IPS DF 4.7 (cell line): Measurements from ENCODE around the gene ZBTB8OS.
"Not testable (repeated sequence)": the region's sequence is repeated elsewhere in the genome, so short reads cannot be mapped to it uniquely, and the experiment has no call there.

Source experiments
- DNase-seq: peaks from one replicate; pipeline ENCODE4 v3.0.0-alpha.2; 2013; ENCODE audit warnings: low spot score; ENCODE audit errors: extremely low read depth

The ZBTB8OS gene

GRCh38 chr1:32650248-32650751 lies at the start of gene ZBTB8OS:
ZBTB8OS (minus strand) TSS chr1:32650550; CDS start chr1:32650529, 21 bp downstream.
- DNase-seq = peak; percentile 83

GRCh38 chr1:32696996-32697395 lies 46.6 kb upstream of the ZBTB8OS start:
- DNase-seq = not testable (repeated sequence)

- DNase-seq = no peak
Observed at GRCh38 chr1:32696041-32696440, 45.7 kb upstream of the ZBTB8OS start.

- no peak for DNase-seq
Observed at GRCh38 chr1:32695098-32695904, 45.0 kb upstream of the ZBTB8OS start.

GRCh38 chr1:32693455-32694174 lies 43.3 kb upstream of the ZBTB8OS start:
- DNase-seq = no peak

GRCh38 chr1:32686387-32686786 lies 36.0 kb upstream of the ZBTB8OS start:
- DNase-seq = no peak

- DNase-seq = no peak
Observed at GRCh38 chr1:32685498-32685897, 35.1 kb upstream of the ZBTB8OS start.

GRCh38 chr1:32684167-32684811 lies 33.9 kb upstream of the ZBTB8OS start:
- no peak for DNase-seq

- DNase-seq = no peak
Observed at GRCh38 chr1:32683397-32683796, 33.0 kb upstream of the ZBTB8OS start.

- DNase-seq = no peak
Observed at GRCh38 chr1:32681999-32682398, 31.6 kb upstream of the ZBTB8OS start.

- no peak for DNase-seq
Observed at GRCh38 chr1:32681509-32681908, 31.2 kb upstream of the ZBTB8OS start.

GRCh38 chr1:32680642-32681041 lies 30.3 kb upstream of the ZBTB8OS start:
- DNase-seq = no peak

GRCh38 chr1:32679993-32680392 lies 29.6 kb upstream of the ZBTB8OS start:
- not testable (repeated sequence) for DNase-seq

GRCh38 chr1:32676945-32677344 lies 26.6 kb upstream of the ZBTB8OS start:
- no peak for DNase-seq

- DNase-seq = not testable (repeated sequence)
Observed at GRCh38 chr1:32668716-32669115, 18.4 kb upstream of the ZBTB8OS start.

GRCh38 chr1:32666901-32667566 lies 16.7 kb upstream of the ZBTB8OS start:
- no peak for DNase-seq

GRCh38 chr1:32665915-32666314 lies 15.6 kb upstream of the ZBTB8OS start:
- DNase-seq = no peak

- DNase-seq = no peak
Observed at GRCh38 chr1:32659581-32659980, 9.2 kb upstream of the ZBTB8OS start.

GRCh38 chr1:32652244-32652962 lies 2.1 kb upstream of the ZBTB8OS start:
- DNase-seq = no peak

GRCh38 chr1:32651461-32652073 lies 1.2 kb upstream of the ZBTB8OS start:
- no peak for DNase-seq
